ENCODE data around the gene PLEKHJ1. TPM values are rescaled to one million over a fixed set of nuclear protein-coding genes. Genes with fewer than 3 reads are reported as not detected.

Gene PLEKHJ1
- total and polyA plus RNA-seq, 9 of the 15 experiments (the other 6 are each of a cell fraction or from before 2014, with no cell fraction given) = 1.5 to 188 (median 63.9) TPM

DNA sequence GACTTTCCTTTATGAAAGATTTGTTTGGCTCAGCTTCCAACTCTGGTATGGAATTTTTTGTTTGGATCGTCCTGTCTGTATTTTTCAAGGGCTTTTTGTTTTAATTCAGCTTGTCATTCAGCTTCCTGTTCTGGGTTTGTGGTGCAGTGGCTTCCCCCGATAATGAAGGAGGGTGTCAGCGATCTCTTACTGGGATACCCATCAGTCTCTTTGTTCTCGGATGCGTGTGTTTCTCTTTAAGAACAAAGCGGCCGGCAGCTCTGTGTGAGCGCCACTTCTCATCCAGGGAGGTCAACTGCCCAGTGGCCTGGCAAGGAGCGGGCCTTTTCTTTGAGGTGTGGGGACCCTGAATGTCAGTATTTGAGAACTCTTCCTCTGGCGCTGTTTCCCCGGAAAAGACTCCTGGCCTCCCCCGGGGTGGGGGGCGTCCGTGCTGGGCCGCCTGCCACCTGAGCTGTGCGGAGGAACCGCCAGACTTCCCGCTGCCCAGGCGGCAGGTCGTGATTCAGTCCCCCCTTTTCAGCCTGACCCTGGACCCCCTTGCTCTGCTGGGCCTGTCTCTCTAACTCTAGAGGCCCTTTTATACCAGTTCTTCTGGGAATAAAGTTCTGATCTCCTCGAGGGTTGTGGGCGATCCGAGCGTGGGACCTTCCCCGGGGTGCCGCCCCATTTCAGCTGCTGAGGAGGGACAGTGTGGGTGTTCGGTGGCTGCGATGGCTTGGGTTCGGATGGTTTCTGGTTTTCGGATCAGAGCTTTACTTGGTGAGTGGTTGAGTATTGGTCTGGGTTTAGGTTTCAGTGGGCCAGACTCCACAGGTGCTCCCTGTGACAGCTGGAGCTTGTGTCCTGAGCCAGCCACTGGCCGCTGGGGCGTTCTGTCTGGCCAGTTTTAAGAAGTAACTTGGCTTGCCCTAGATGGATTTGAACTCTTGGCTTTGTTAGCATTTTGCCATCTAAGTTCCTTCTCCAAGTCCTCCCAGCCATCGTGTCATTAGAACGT lies 3.9 kb upstream of the PLEKHJ1 start (continued):
- TF ChIP-seq SPI1 (IDR thresholded peaks at IDR 0.05; ENCODE audit: borderline replicate concordance, low read depth, low read length) (0 out of 2 replicates have a peak, but pooled peaks have one; percentile 1), STAG1 (CRISPR knock-in tag; IDR thresholded peaks at IDR 0.05; ENCODE audit: borderline replicate concordance) (no peak), ATF7 (IDR thresholded peaks at IDR 0.05) (no peak), FOS (IDR thresholded peaks at IDR 0.05; ENCODE audit: extremely low read depth, insufficient read length) (no peak), NR2F6 (CRISPR knock-in tag; IDR thresholded peaks at IDR 0.05) (no peak), MTA2 (IDR thresholded peaks at IDR 0.05; ENCODE audit: low read depth) (no peak), TAF7 (tag; IDR thresholded peaks at IDR 0.05) (no peak), CBX5 (IDR thresholded peaks at IDR 0.05; ENCODE audit: borderline replicate concordance, low read depth) (no peak), SMARCE1 (IDR thresholded peaks at IDR 0.05) (0 out of 2 replicates have a peak, but pooled peaks have one; percentile 14), MAZ (CRISPR knock-in tag; conservative IDR thresholded peaks at IDR 0.05 in 1 of 2, IDR thresholded peaks at IDR 0.05 in 1 of 2) (0 out of 4 replicates have a peak, but pooled peaks of 1 of the 2 experiments have one; percentile 29), DPF2 (IDR thresholded peaks at IDR 0.05) (peak; percentile 67; the same call in 1 of the 2 replicates), ZNF217 (CRISPR knock-in tag; IDR thresholded peaks at IDR 0.05) (no peak), ZNF384 (IDR thresholded peaks at IDR 0.05; ENCODE audit: low read depth, low read length) (0 out of 2 replicates have a peak, but pooled peaks have one; percentile 11), BCOR (IDR thresholded peaks at IDR 0.05) (no peak), SMC3 (conservative IDR thresholded peaks at IDR 0.05; ENCODE audit: insufficient read depth, low read depth, low read length) (0 out of 2 replicates have a peak, but pooled peaks have one; percentile 5), RBM25 (IDR thresholded peaks at IDR 0.05; ENCODE audit: low read depth, low read length, severe bottlenecking) (no peak), HMG20B (CRISPR knock-in tag; IDR thresholded peaks at IDR 0.05) (no peak), ZNF263 (CRISPR knock-in tag; IDR thresholded peaks at IDR 0.05; ENCODE audit: borderline replicate concordance) (no peak)
- TF ChIP-seq, protein P1, sequence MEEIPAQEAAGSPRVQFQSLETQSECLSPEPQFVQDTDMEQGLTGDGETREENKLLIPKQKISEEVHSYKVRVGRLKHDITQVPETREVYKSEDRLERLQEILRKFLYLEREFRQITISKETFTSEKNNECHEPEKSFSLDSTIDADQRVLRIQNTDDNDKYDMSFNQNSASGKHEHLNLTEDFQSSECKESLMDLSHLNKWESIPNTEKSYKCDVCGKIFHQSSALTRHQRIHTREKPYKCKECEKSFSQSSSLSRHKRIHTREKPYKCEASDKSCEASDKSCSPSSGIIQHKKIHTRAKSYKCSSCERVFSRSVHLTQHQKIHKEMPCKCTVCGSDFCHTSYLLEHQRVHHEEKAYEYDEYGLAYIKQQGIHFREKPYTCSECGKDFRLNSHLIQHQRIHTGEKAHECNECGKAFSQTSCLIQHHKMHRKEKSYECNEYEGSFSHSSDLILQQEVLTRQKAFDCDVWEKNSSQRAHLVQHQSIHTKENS (CRISPR knock-in tag; IDR thresholded peaks at IDR 0.05) = no peak
- TF ChIP-seq, protein P2, sequence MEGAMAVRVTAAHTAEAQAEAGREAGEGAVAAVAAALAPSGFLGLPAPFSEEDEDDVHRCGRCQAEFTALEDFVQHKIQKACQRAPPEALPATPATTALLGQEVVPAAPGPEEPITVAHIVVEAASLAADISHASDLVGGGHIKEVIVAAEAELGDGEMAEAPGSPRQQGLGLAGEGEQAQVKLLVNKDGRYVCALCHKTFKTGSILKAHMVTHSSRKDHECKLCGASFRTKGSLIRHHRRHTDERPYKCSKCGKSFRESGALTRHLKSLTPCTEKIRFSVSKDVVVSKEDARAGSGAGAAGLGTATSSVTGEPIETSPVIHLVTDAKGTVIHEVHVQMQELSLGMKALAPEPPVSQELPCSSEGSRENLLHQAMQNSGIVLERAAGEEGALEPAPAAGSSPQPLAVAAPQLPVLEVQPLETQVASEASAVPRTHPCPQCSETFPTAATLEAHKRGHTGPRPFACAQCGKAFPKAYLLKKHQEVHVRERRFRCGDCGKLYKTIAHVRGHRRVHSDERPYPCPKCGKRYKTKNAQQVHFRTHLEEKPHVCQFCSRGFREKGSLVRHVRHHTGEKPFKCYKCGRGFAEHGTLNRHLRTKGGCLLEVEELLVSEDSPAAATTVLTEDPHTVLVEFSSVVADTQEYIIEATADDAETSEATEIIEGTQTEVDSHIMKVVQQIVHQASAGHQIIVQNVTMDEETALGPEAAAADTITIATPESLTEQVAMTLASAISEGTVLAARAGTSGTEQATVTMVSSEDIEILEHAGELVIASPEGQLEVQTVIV (CRISPR knock-in tag; IDR thresholded peaks at IDR 0.05; ENCODE audit: borderline replicate concordance) = no peak
- TF ChIP-seq, protein P3, sequence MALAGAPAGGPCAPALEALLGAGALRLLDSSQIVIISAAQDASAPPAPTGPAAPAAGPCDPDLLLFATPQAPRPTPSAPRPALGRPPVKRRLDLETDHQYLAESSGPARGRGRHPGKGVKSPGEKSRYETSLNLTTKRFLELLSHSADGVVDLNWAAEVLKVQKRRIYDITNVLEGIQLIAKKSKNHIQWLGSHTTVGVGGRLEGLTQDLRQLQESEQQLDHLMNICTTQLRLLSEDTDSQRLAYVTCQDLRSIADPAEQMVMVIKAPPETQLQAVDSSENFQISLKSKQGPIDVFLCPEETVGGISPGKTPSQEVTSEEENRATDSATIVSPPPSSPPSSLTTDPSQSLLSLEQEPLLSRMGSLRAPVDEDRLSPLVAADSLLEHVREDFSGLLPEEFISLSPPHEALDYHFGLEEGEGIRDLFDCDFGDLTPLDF (CRISPR knock-in tag; IDR thresholded peaks at IDR 0.05) = no peak
- TF ChIP-seq, protein P4, sequence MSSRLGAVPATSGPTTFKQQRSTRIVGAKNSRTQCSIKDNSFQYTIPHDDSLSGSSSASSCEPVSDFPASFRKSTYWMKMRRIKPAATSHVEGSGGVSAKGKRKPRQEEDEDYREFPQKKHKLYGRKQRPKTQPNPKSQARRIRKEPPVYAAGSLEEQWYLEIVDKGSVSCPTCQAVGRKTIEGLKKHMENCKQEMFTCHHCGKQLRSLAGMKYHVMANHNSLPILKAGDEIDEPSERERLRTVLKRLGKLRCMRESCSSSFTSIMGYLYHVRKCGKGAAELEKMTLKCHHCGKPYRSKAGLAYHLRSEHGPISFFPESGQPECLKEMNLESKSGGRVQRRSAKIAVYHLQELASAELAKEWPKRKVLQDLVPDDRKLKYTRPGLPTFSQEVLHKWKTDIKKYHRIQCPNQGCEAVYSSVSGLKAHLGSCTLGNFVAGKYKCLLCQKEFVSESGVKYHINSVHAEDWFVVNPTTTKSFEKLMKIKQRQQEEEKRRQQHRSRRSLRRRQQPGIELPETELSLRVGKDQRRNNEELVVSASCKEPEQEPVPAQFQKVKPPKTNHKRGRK (tag; IDR thresholded peaks at IDR 0.05) = 0 out of 2 replicates have a peak, but pooled peaks have one; percentile 1

Data from K562 (cell line).